Testis (tissue), 3 donors: ENCODE data around the gene ARL6. TPM values are rescaled to one million over a fixed set of nuclear protein-coding genes. Genes with fewer than 3 reads are reported as not detected.

Experiments used
- DNase-seq: peaks from one replicate; pipeline ENCODE4 v3.0.0-alpha.2; 2019
- H3K27ac ChIP-seq, 2 donors: fragments of 200-600 bp; sonication (generic); one replicate each; pipeline ENCODE4 v1.5.1; 2019
- H3K27me3 ChIP-seq: fragments of 200-600 bp; sonication (generic); one replicate; pipeline ENCODE4 v1.5.1; 2019
- H3K36me3 ChIP-seq: fragments of 200-600 bp; sonication (generic); one replicate; pipeline ENCODE4 v1.5.1; 2017; ENCODE audit warnings: low read depth; ENCODE audit errors: missing control alignments
- H3K4me1 ChIP-seq: fragments of 200-600 bp; sonication (generic); one replicate; pipeline ENCODE4 v1.5.1; 2019
- H3K4me3 ChIP-seq, 2 donors: fragments of 200-600 bp; sonication (generic); one replicate each; pipeline ENCODE4 v1.5.1; 2017 to 2019
- H3K9me3 ChIP-seq: fragments of 200-600 bp; sonication (generic); one replicate; pipeline ENCODE4 v1.5.1; 2017
- POLR2A ChIP-seq: fragments of 450-650 bp; IDR thresholded peaks from one replicate; pipeline ENCODE4 v1.6.1; 2017; ENCODE audit warnings: antibody characterized with exemption, mild to moderate bottlenecking, moderate library complexity
- WGBS, 2 donors: methylation state at CpG; one replicate each; pipeline ENCODE4 v1.1.5; 2018; 5-methylcytosine and 5-hydroxymethylcytosine counted together
- intact Hi-C: fragments of 100-400 bp; cut with DNase I; formaldehyde crosslinking; loops from one replicate; pipeline ENCODE4 v1.15.1; 2023; ENCODE audit warnings: low total_unique reads
- polyA plus RNA-seq: library from polyadenylated mRNA; stranded (reverse); fragments of 350-450 nt; fragmentation: Illumina TruSeq; extraction: RNeasy Lipid Tissue Mini Kit (QIAGEN cat#74804); gene quantifications from one replicate; pipeline ENCODE4 v1.2.3, GENCODE V29; 2014; ENCODE audit warnings: low read depth, low replicate concordance; ENCODE audit not compliant: insufficient read depth
- total RNA-seq, 2 donors: library from RNA; depleted of rRNA; stranded (reverse); fragments of >200 nt; gene quantifications; one replicate each; pipeline ENCODE4 v1.2.3, GENCODE V29; 2016
- TF ChIP-seq, protein P1 (sequence below), 3 experiments: fragments of 450-650 bp in 2 of 3; fragments of 200-600 bp in 1 of 3; sonication (generic) in 1 of 3; IDR thresholded peaks; one replicate each; pipeline ENCODE4 v1.5.1; 2016 to 2019; ENCODE audit warnings: antibody characterized with exemption in 3 of 3, mild to moderate bottlenecking in 2 of 3, moderate library complexity in 1 of 3

ARL6 gene
- total and polyA plus RNA-seq, 3 donors from 2014 or later: 10.6 to 23.4 (median 12.8) TPM

GRCh38 chr3:97765336-97765735 lies 778 bp downstream of the ARL6 start:
- Histone ChIP-seq H3K36me3 (no peaks in the 10 kb centered on the region), H3K9me3 (no peaks in the 10 kb centered on the region), H3K27ac (no peak overlapping the region), H3K27me3 (no peaks in the 10 kb centered on the region), H3K4me3 (peak overlapping the region in 1 of 2 donors; percentile 85), H3K4me1 (peaks cover 5% of the 10 kb centered on the region)
- WGBS, 2 donors: 21 to 27% methylated on average over 2 of the region's 2 CpGs
- intact Hi-C loops: no loop called here
- TF ChIP-seq POLR2A: no peak
- TF ChIP-seq, protein P1, sequence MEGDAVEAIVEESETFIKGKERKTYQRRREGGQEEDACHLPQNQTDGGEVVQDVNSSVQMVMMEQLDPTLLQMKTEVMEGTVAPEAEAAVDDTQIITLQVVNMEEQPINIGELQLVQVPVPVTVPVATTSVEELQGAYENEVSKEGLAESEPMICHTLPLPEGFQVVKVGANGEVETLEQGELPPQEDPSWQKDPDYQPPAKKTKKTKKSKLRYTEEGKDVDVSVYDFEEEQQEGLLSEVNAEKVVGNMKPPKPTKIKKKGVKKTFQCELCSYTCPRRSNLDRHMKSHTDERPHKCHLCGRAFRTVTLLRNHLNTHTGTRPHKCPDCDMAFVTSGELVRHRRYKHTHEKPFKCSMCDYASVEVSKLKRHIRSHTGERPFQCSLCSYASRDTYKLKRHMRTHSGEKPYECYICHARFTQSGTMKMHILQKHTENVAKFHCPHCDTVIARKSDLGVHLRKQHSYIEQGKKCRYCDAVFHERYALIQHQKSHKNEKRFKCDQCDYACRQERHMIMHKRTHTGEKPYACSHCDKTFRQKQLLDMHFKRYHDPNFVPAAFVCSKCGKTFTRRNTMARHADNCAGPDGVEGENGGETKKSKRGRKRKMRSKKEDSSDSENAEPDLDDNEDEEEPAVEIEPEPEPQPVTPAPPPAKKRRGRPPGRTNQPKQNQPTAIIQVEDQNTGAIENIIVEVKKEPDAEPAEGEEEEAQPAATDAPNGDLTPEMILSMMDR (IDR thresholded peaks at IDR 0.05): no peak
- no peak for DNase-seq

DNA sequence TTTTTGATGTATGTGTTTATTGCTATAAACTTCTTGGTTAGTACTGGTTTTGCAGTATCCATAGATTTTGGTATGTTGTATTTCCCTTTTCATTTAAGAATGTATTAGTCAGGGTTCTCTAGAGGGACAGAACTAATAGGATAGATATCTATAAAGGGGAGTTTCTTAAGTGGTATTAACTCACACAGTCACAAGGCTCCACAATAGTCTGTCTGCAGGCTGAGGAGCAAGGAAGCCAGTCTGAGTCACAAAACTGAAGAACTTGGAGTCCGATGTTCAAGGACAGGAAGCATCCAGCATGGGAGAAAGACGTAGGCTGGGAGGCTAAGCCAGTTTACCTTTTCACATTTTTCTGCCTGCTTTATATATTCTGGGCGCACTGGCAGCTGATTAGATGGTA lies 8.4 kb downstream of the ARL6 start:
- WGBS, 2 donors: 84 to 89% methylated on average over 3 of the region's 3 CpGs

GRCh38 chr3:97778152-97778551 lies 13.6 kb downstream of the ARL6 start:
- Histone ChIP-seq H3K36me3 (no peaks in the 10 kb centered on the region), H3K27me3 (no peaks in the 10 kb centered on the region), H3K4me3 (no peak overlapping the region), H3K27ac (no peak overlapping the region), H3K4me1 (no peaks in the 10 kb centered on the region), H3K9me3 (no peaks in the 10 kb centered on the region)
- TF ChIP-seq POLR2A: no peak
- TF ChIP-seq, protein P1 (IDR thresholded peaks at IDR 0.05): no peak
- DNase-seq: no peak
- intact Hi-C loops: no loop called here

More for the DNA sequence above, 8.4 kb downstream of the ARL6 start:
- TF ChIP-seq, protein P1 (IDR thresholded peaks at IDR 0.05): no peak
- TF ChIP-seq POLR2A: no peak
- Histone ChIP-seq H3K27ac (no peak overlapping the region), H3K4me3 (no peak overlapping the region), H3K36me3 (no peaks in the 10 kb centered on the region), H3K9me3 (no peaks in the 10 kb centered on the region), H3K27me3 (no peaks in the 10 kb centered on the region), H3K4me1 (no peaks in the 10 kb centered on the region)
- intact Hi-C loops: no loop called here
- DNase-seq: no peak

DNA sequence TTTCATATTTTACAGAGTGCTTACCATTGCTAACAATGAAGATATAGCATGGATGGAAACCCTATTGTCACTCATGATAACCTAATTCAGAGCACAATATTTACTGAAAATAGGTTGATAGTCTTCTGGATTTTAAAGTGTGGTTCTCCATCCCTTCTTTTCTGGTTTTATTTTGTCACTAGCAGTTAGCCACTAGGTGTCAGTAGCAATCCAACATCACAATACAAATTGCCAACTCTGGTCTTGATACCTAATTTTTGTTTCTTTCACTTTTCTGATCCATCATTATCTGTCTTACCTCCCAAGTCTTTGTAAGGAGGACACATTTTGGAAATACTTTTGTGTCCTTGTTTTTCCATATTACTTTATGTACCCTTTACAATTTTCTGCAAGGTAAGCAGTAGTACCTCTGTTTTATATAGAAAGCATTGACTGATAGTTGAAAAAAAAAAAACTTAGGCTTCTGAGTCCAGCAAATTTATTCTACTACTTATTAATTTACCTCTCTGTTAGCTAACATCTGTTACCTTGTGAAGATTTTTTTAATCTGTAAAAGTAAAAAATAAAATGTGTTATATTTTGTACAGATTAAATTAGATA lies 29.0 kb downstream of the ARL6 start:
- no peak for TF ChIP-seq POLR2A
- TF ChIP-seq, protein P1 (IDR thresholded peaks at IDR 0.05): peak; percentile 48 to 77 (median 74)
- no peaks in the 10 kb centered on the region for H3K9me3 ChIP-seq
- no peak for DNase-seq
- intact Hi-C loops: no loop called here
- no peak overlapping the region for H3K4me3 ChIP-seq
- H3K27ac ChIP-seq: no peak overlapping the region
- no peaks in the 10 kb centered on the region for H3K27me3 ChIP-seq
- H3K36me3 ChIP-seq: no peaks in the 10 kb centered on the region
- no peaks in the 10 kb centered on the region for H3K4me1 ChIP-seq

DNA sequence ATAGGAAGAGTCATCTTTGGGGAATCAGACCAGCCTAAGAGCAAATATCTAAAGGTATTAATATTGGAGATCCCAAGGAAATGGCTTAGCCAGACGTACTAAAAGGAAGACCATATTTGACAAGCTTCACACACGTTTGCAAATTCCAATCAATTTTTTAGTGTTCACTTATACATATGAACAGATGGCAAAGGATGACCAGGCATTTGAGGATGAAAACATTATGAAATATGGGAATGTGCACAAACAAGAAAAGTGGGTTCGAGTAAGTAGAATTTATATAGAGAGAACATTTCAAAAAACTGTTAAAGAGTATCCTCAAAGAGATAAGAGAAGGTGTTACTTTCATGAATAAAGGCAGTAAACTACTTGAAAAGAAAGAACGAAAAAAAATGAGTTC lies 31.4 kb downstream of the ARL6 start:
- 88 to 89% methylated on average over 4 of the region's 4 CpGs for WGBS, 2 donors
- Histone ChIP-seq H3K27ac (no peak overlapping the region), H3K27me3 (no peaks in the 10 kb centered on the region), H3K9me3 (no peaks in the 10 kb centered on the region), H3K4me1 (no peaks in the 10 kb centered on the region), H3K4me3 (no peak overlapping the region), H3K36me3 (no peaks in the 10 kb centered on the region)
- intact Hi-C loops: loop anchor here (5.0 kb wide), 1 partner anchor 221 kb away; no protein-coding TSS in a partner anchor
- DNase-seq: no peak
- TF ChIP-seq, protein P1 (IDR thresholded peaks at IDR 0.05): no peak
